ENCODE measurements around the gene VDAC1.
"Not testable (repeated sequence)": the region's sequence is repeated elsewhere in the genome, so short reads cannot be mapped to it uniquely, and the experiment has no call there.

VDAC1 gene

DNA sequence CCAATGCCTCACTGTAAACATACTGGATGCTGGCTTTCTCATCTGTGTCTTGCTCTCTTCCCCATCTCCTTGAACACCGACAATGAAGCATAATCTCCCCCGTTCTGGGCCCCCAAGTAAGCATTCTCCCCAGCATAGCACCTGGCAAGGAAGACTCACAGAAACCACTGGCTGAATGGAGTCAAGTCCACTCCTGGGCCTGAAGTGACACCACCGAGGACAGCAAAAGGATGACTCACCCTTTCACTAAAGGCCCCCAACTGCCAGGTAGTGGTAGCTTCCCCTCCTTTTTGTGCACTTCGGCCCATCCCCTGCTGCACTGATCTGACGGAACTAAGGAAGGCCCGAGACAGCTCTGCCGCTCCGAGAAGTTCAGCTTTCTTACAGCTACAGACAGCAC, 9.4 kb downstream of the VDAC1 start:
- no peak for DNase-seq (ENCODE audit: low read depth)

GRCh38 chr5:133994990-133995333, 9.8 kb downstream of the VDAC1 start:
- no peak for DNase-seq (ENCODE audit: low read depth)

DNA sequence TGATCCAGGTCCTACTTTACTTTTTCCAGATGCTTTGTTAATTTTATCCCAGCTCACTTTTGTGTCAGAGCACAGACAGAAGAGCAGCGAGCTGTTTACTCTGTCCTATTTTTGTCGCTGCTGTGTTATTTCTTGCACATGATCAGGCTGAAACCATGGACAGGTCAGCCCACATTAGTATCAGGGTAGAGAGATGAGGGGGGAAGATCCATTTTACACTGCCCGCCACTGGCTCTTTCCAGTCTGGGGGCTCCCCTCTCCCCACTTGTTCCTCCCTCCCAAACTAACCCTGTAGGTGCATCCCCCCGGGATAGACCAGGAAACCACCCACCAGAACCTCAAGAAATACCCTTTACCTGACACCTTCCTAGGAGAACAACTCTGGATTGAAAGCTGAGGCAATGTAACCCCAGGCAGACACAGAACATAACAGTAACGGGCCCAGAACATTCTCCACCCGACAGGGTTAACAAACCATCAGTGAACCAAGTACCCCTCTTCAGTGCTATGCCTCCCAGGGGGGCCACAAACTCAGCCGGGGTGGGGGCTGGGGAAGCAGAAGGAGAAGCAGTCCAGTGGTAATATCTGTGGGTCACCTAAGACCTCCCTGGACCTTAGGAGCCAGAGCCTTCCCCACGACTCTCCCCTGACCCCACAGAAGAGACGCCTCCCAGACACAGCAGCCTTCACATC, 10.3 kb downstream of the VDAC1 start:
- DNase-seq (ENCODE audit: low read depth) = no peak

GRCh38 chr5:133993185-133993936, 11.4 kb downstream of the VDAC1 start:
- peak; percentile 46 for DNase-seq (ENCODE audit: low read depth)

DNA sequence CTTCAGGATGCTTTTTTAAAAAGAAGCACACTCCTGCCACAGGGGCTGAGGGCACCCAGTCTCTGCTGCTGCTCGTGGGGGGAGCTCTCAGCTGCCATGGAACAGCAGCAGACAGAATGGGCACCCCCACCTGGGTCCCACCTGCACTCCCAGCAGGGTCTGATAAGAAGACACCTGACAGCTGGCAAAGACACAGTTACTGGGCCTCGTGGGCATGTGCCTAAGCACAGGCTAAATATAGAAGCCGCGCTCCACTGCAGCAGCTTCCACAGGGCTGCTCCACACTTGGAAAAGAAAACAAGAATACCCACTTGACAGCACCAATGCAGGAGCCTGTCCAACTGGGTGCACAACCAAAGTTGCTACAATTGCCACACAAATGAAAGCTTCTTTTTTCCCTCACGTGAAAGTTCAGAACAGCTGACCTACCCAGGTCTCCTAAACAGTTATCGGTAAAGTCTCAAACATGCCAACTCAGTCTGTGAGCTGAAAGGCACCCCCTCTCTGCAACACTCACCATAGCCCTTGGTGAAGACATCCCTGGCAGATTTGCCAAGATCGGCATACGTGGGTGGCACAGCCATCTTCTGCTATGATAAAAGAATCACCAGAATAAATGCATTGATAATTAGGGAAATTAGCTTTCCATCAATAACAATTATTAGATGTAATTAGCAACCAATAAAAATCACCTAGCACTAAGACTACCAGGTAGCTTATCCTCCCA, 12.2 kb downstream of the VDAC1 start:
- no peak for DNase-seq (ENCODE audit: low read depth)

DNA sequence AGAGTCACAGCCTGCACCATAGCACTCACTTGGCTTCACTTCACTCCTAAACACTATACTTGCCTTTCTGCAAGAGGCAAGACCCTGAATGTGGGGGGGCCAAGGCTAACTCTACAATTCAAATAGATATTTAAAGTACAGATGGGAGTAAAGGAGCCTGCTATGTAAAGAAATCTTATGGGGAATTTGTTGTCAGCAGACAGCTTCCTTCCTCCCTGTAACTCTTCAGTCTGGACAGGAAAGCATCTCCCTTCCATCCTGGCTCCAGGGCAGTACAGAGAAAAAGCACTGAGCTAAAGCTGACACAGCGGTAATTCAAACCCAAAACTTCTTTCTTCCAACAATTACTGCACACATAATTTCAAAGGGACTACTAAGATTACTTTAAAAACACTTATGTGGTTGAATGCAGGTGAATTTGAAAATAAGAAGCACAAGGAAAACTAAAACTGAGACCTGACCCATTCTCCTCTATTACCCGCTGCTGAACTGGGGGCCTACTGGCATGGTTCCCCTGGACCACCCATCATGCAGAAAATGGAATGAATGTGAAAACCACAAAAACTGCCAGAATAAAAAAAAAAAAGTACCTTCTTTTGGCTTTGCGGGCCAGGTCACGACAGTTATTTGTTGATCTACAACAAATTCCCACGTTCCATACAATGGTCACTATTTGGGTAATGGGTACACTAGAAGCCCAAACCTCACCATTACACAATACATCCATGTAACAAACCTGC, 13.4 kb downstream of the VDAC1 start:
- DNase-seq (ENCODE audit: low read depth) = no peak

- no peak for DNase-seq (ENCODE audit: low read depth)
Measured at GRCh38 chr5:133990396-133990795, 14.4 kb downstream of the VDAC1 start.

- no peak for DNase-seq (ENCODE audit: low read depth)
Measured at GRCh38 chr5:133985540-133986180, 19.1 kb downstream of the VDAC1 start.

DNA sequence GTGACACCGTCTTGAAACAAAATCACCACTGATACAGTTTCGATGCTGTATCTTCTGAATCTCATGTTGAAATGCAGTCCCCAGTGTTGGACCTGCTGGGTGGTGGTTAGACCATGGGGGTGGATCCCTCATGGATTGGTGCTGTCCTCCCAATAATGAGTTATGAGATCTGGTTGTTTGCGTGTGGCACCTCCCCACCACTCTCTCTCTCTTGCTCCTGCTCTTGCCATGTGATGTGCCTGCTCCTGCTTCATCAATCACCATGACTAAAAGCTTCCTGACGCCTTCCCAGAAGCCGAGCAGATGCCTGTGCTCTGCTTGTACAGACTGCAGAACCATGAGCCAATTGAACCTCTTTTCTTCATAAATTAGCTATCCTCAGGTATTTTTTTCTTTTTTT, 21.1 kb downstream of the VDAC1 start:
- DNase-seq (ENCODE audit: low read depth) = no peak

GRCh38 chr5:133981714-133982113, 23.1 kb downstream of the VDAC1 start:
- no peak for DNase-seq (ENCODE audit: low read depth)

GRCh38 chr5:133980652-133981051, 24.1 kb downstream of the VDAC1 start:
- DNase-seq (ENCODE audit: low read depth) = no peak

DNA sequence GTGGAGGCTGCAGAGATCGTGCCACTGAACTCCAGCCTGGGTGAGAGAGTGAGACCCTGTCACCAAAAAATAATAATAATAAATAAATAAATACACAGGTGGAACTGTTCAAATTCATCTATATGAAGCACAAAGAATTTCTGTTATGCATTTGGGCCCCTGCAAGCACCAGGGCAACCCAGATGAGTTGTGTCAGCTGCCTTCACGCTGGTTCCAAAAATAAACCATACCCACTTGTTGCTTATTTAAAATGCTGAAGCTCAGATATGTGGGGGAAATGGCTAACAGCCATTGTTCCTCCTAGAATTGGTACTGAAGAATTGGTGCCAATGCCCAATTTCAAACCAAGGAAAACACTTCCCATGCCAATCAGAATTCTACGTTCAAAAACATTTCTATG, 25.8 kb downstream of the VDAC1 start:
- DNase-seq (ENCODE audit: low read depth) = no peak

DNA sequence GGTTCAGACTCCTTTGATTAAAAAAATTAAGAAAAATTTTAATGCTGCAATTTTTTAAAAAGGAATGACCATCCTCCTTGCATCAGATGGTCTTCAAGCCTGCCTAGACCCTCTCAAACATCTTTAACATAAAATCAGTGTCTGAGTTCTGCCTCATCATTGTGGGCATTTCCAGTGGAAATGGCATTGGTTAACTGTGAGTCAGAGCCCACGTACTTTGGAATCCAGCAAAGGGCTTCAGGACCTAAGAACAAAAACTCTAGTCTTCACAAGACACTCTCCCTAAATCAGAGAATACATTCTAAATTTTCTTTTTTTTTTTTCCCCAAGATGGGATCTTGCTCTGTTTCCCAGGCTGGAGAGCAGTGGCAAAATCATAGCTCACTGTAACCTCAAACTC, 26.9 kb downstream of the VDAC1 start:
- DNase-seq (ENCODE audit: low read depth) = peak; percentile 43

DNA sequence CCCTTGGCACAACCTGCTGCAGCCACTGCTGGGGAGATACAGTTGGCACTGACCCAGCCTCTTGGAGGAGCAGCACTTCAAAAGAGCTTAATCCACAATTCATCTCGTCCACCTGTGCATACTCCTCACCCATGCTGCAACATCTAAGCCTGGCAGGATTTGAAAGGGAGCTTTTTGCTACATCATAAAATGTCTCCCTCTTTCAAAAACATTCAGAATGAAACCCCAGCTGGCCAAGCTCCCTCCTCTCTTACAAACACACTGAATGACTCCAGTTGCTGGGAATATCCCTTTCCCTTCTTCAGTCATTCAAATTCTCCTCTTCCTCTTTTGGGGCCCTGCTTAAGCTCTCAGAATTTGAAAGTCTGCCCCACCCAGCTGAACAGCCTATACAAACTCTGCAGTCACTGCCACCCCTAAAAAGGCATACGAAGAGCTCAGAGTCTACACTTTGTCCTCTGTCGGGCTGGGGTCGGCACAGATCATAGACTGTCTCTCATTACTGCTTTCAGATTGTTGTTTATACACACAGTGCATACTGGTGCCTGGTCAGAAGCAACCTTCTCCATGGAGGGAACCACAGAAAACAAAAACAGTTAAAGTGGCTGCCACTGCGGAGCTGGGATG, 27.5 kb downstream of the VDAC1 start:
- DNase-seq (ENCODE audit: low read depth) = no peak

DNA sequence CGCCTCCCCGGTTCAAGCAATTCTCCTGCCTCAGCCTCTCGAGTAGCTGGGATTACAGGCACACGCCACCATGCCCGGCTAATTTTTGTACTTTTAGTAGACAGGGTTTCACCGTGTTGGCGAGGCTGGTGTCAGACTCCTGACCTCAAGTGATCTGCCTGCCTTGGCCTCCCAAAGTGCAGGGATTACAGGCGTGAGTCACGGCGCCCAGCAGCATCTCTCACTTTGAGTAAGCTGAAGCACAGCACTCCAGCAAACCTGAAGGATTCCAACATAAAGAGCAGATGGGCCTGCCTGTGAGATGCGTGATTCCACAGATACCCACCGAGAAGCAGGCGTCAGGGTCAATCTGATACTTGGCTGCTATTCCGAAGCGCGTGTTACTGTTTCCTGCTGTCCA, 29.2 kb downstream of the VDAC1 start:
- DNase-seq (ENCODE audit: low read depth) = not testable (repeated sequence)

GRCh38 chr5:133974142-133974541, 30.6 kb downstream of the VDAC1 start:
- no peak for DNase-seq (ENCODE audit: low read depth)

DNA sequence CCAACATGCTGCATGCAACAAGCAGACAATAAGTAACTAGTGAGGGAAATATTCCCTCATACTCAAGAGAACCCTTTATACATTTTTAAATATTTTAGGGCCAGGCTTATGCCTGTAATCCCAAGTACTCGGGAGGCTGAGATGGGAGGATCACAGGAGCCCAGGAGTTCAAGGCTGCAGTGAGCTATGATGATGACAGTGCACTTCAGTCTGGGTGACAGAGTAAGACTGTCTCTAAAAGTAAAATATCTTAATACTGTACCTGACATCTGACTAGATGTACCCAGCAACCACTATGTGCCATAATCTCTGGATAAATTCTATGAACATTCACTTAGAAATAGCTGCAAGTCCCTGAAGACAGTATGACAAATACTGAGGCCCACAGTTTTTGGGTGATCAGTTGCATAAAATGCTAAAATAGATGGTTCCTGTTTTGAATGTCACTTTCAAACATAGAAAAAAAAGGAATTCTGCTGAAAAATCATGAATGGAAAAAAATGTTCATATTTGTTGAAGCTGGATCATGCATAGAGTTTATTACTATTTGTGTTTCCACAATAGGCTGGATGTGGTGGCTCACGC, 34.4 kb downstream of the VDAC1 start:
- no peak for DNase-seq (ENCODE audit: low read depth)

DNA sequence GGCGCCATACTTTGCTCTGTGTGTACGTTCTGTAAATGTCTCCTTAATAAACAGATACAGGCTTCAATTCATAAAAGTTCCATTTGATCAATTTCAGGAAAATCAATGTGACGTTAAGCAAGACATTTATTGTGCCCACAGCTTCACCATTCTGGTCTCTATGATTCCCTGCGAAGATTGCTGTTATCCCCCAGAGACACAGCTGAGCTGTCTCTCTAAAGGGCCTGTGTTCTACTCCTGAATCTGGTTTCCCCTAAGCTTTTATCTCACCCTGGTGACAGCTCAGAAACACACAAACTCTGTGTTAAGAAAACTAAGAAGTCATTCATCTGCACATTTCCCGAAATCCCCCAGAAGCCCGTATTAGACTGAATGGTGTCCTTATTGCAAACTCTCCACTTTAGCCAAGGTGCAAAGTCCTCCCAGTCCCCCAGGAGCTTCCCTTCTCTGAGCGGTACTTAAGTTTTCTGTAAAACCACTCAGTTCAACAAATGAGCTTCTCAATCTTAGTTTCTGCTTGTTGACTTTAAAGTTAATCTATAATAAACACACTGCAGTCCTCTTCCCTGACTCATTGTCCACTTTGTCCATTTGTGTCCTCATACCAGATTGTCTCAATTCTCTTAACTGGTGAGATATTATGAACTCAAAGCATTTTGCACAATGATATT, 35.0 kb downstream of the VDAC1 start:
- no peak for DNase-seq (ENCODE audit: low read depth)

- peak; percentile 90 for DNase-seq (ENCODE audit: low read depth)
Measured at GRCh38 chr5:133968204-133968980, 36.4 kb downstream of the VDAC1 start, which contains the start of gene C5orf15. Gene C5orf15 (minus strand): TSS chr5:133968625. CDS start chr5:133968584, 41 bp downstream.

Measured in non-pigmented ciliary epithelial cell (primary cell).